CD8-positive, alpha-beta memory T cell (primary cell): ENCODE measurements around the gene TRIM5. TPM values are rescaled to one million over a fixed set of nuclear protein-coding genes. Genes with fewer than 3 reads are reported as not detected.
A peak's percentile ranks its signal among the peaks of the same experiment; 100 is the strongest.
"Not testable (repeated sequence)": the region's sequence is repeated elsewhere in the genome, so short reads cannot be mapped to it uniquely, and the experiment has no call there.

Source experiments
- CTCF ChIA-PET: fragments of 350-600 bp; sonication (Branson Sonifier 250); formaldehyde crosslinking; loops from one replicate; lab custom pipeline; 2021; ENCODE audit warnings: antibody characterized with exemption; lab: Charles Lee
- POLR2A ChIA-PET: fragments of 350-600 bp; sonication (Branson Sonifier 250); formaldehyde crosslinking; loops from one replicate; lab custom pipeline; 2021; ENCODE audit warnings: antibody characterized with exemption; lab: Charles Lee
- DNase-seq, 5 donors: peaks; one replicate each; pipeline versions ENCODE4 v3.0.0 to v3.0.0-alpha.2; 2020 to 2022; ENCODE audit warnings: mixed read lengths in 1 of 5
- H3K27ac ChIP-seq: one replicate; pipeline ENCODE4 v1.7.0; 2013; ENCODE audit warnings: low read depth, mild to moderate bottlenecking, low read length, moderate library complexity
- H3K27me3 ChIP-seq: 2 replicates; pipeline ENCODE4 v1.7.0; 2013; ENCODE audit warnings: low read length, mild to moderate bottlenecking; ENCODE audit not compliant: insufficient read depth, poor library complexity, severe bottlenecking
- H3K36me3 ChIP-seq: 2 replicates; pipeline ENCODE4 v1.7.0; 2013; ENCODE audit warnings: mild to moderate bottlenecking, low read length, moderate library complexity; ENCODE audit not compliant: insufficient read depth
- H3K4me1 ChIP-seq: 2 replicates; pipeline ENCODE4 v1.7.0; 2013; ENCODE audit warnings: mild to moderate bottlenecking, low read length, moderate library complexity; ENCODE audit not compliant: insufficient read depth
- H3K4me3 ChIP-seq: 2 replicates; pipeline ENCODE4 v1.7.0; 2013; ENCODE audit warnings: mild to moderate bottlenecking, low read length
- H3K9me3 ChIP-seq: 2 replicates; pipeline ENCODE4 v1.7.0; 2013; ENCODE audit warnings: mild to moderate bottlenecking, low read length
- H3K27ac Mint-ChIP-seq, 8 donors: one replicate each; pipeline ENCODE4 v1.8.0; 2020 to 2021; ENCODE audit warnings: mixed read lengths in 8 of 8, mild to moderate bottlenecking in 6 of 8, inconsistent platforms in 3 of 8, moderate library complexity in 3 of 8
- H3K27me3 Mint-ChIP-seq, 2 donors: one replicate each; pipeline ENCODE4 v1.8.0; 2020 to 2021; ENCODE audit warnings: mixed read lengths in 2 of 2, mild to moderate bottlenecking in 1 of 2, moderate library complexity in 1 of 2
- H3K36me3 Mint-ChIP-seq, 3 donors: one replicate each; pipeline ENCODE4 v1.8.0; 2020 to 2021; ENCODE audit warnings: mixed read lengths in 3 of 3, inconsistent platforms in 1 of 3, mild to moderate bottlenecking in 1 of 3
- H3K4me1 Mint-ChIP-seq, 3 donors: one replicate each; pipeline ENCODE4 v1.8.0; 2020 to 2021; ENCODE audit warnings: mixed read lengths in 3 of 3, inconsistent platforms in 1 of 3, mild to moderate bottlenecking in 1 of 3
- H3K4me3 Mint-ChIP-seq, 7 donors: one replicate each; pipeline ENCODE4 v1.8.0; 2020 to 2021; ENCODE audit warnings: mixed read lengths in 7 of 7, mild to moderate bottlenecking in 6 of 7, moderate library complexity in 4 of 7, inconsistent platforms in 2 of 7
- H3K9me3 Mint-ChIP-seq, 5 donors: one replicate each; pipeline ENCODE4 v1.8.0; 2020 to 2022; ENCODE audit warnings: mixed read lengths in 5 of 5, mild to moderate bottlenecking in 3 of 5, moderate library complexity in 2 of 5, inconsistent platforms in 1 of 5
- polyA plus RNA-seq: library from polyadenylated mRNA; unstranded; fragments of 300-500 nt; fragmentation: Illumina TruSeq; gene quantifications from one replicate; pipeline ENCODE4 v1.2.3, GENCODE V29; 2021
- total RNA-seq, 2 experiments: library from RNA; stranded (reverse); gene quantifications; one replicate each; pipeline ENCODE4 v1.2.3, GENCODE V29; 2021

Gene TRIM5
- total and polyA plus RNA-seq, 3 experiments from 2014 or later = 8.2 to 10.6 (median 9.8) TPM

- DNase-seq = no peak
- H3K9me3 Mint-ChIP-seq = no peaks in the 10 kb centered on the region
- Histone ChIP-seq H3K9me3 (no peaks in the 10 kb centered on the region), H3K4me1 (peaks cover 46% of the 10 kb centered on the region), H3K27ac (no peak overlapping the region), H3K27me3 (no peaks in the 10 kb centered on the region), H3K36me3 (peaks cover 23% of the 10 kb centered on the region), H3K4me3 (no peak overlapping the region)
- POLR2A ChIA-PET = interaction anchor here (0.6 kb wide), 1 partner anchor 76 kb away, joined by 5 read pairs; no protein-coding TSS in a partner anchor
- CTCF ChIA-PET = interaction anchor here (1.1 kb wide), 1 partner anchor 11 kb away, joined by 3 read pairs; the partner anchor contains the start of gene TRIM5
- H3K36me3 Mint-ChIP-seq = peaks cover 11 to 79% (median 20%) of the 10 kb centered on the region in 3 donors
- peaks cover 62 to 76% (median 76%) of the 10 kb centered on the region in 3 donors for H3K4me1 Mint-ChIP-seq
- H3K27ac Mint-ChIP-seq = peak overlapping the region in 7 of 8 donors; percentile 52 to 89 (median 73)
- H3K27me3 Mint-ChIP-seq = no peaks in the 10 kb centered on the region
- H3K4me3 Mint-ChIP-seq = peak overlapping the region in 1 of 7 donors; percentile 5
Measured at GRCh38 chr11:5695580-5695979, 10.7 kb upstream of the TRIM5 start.

- peaks cover 23% of the 10 kb centered on the region for H3K36me3 ChIP-seq
- POLR2A ChIA-PET = no interaction called here
- no peak overlapping the region for H3K4me3 ChIP-seq
Measured at GRCh38 chr11:5694642-5695041, 9.8 kb upstream of the TRIM5 start.

GRCh38 chr11:5691964-5692361 lies 7.1 kb upstream of the TRIM5 start:
- peaks cover 6% of the 10 kb centered on the region for H3K36me3 ChIP-seq
- peaks cover 57% of the 10 kb centered on the region for H3K4me1 ChIP-seq
- no peaks in the 10 kb centered on the region for H3K9me3 ChIP-seq
- Mint-ChIP-seq H3K27ac (peak overlapping the region; percentile 91 to 98 (median 96)), H3K4me3 (peak overlapping the region; percentile 92 to 99 (median 95)), H3K4me1 (peaks cover 62 to 71% (median 71%) of the 10 kb centered on the region in 3 donors), H3K36me3 (peaks cover 7 to 57% (median 8%) of the 10 kb centered on the region in 3 donors), H3K27me3 (no peaks in the 10 kb centered on the region), H3K9me3 (peaks cover 0 to 1% (median 0%) of the 10 kb centered on the region in 5 donors)
- ChIA-PET POLR2A (no interaction called here), CTCF (no interaction called here)
- peak in 1 of 5 donors; percentile 25 for DNase-seq
- H3K4me3 ChIP-seq = peak overlapping the region; percentile 84
- peak overlapping the region; percentile 11 for H3K27ac ChIP-seq
- H3K27me3 ChIP-seq = no peaks in the 10 kb centered on the region

More at GRCh38 chr11:5694642-5695041, 9.8 kb upstream of the TRIM5 start:
- no peak for DNase-seq
- peaks cover 43% of the 10 kb centered on the region for H3K4me1 ChIP-seq
- H3K27ac ChIP-seq = no peak overlapping the region
- Mint-ChIP-seq H3K4me3 (peak overlapping the region; percentile 26 to 86 (median 39)), H3K36me3 (peaks cover 11 to 78% (median 17%) of the 10 kb centered on the region in 3 donors), H3K27ac (peak overlapping the region; percentile 19 to 84 (median 73)), H3K9me3 (peaks cover 0 to 1% (median 0%) of the 10 kb centered on the region in 5 donors), H3K27me3 (no peaks in the 10 kb centered on the region), H3K4me1 (peaks cover 55 to 68% (median 68%) of the 10 kb centered on the region in 3 donors)
- H3K27me3 ChIP-seq = no peaks in the 10 kb centered on the region
- H3K9me3 ChIP-seq = no peaks in the 10 kb centered on the region
- CTCF ChIA-PET = interaction anchor here (1.1 kb wide), 1 partner anchor 10 kb away, joined by 3 read pairs; the partner anchor contains the start of gene TRIM5

- H3K27ac ChIP-seq = peak overlapping the region; percentile 79
- H3K9me3 ChIP-seq, H3K36me3 ChIP-seq, POLR2A ChIA-PET, H3K27me3 Mint-ChIP-seq, DNase-seq, H3K27me3 ChIP-seq, H3K9me3 Mint-ChIP-seq: not testable (repeated sequence)
- peak overlapping the region; percentile 84 for H3K4me3 ChIP-seq
- Mint-ChIP-seq H3K27ac (peak overlapping the region; percentile 91 to 98 (median 96)), H3K36me3 (peaks cover 5 to 51% (median 6%) of the 10 kb centered on the region in 3 donors), H3K4me1 (peaks cover 57 to 65% (median 65%) of the 10 kb centered on the region in 3 donors), H3K4me3 (peak overlapping the region; percentile 92 to 99 (median 95))
- CTCF ChIA-PET = interaction anchor here (2.4 kb wide), 1 partner anchor 20 kb away, joined by 11 read pairs; no protein-coding TSS in a partner anchor
- peaks cover 54% of the 10 kb centered on the region for H3K4me1 ChIP-seq
Measured at GRCh38 chr11:5691238-5691963, 6.5 kb upstream of the TRIM5 start.

GRCh38 chr11:5690736-5691135 lies 5.9 kb upstream of the TRIM5 start:
- Histone ChIP-seq H3K4me3 (peak overlapping the region; percentile 84), H3K27me3 (no peaks in the 10 kb centered on the region), H3K36me3 (no peaks in the 10 kb centered on the region), H3K4me1 (peaks cover 48% of the 10 kb centered on the region), H3K27ac (peak overlapping the region; percentile 79), H3K9me3 (no peaks in the 10 kb centered on the region)
- peak overlapping the region; percentile 91 to 98 (median 96) for H3K27ac Mint-ChIP-seq
- H3K4me3 Mint-ChIP-seq = peak overlapping the region; percentile 92 to 99 (median 95)
- H3K27me3 Mint-ChIP-seq = no peaks in the 10 kb centered on the region
- POLR2A ChIA-PET = no interaction called here
- peaks cover 54 to 63% (median 63%) of the 10 kb centered on the region in 3 donors for H3K4me1 Mint-ChIP-seq
- CTCF ChIA-PET = interaction anchor here (1.5 to 2.4 kb wide), 3 partner anchors 10 to 672 kb away, joined by 3 to 11 read pairs (median 5); no protein-coding TSS in a partner anchor
- no peak for DNase-seq
- peaks cover 0 to 45% (median 4%) of the 10 kb centered on the region in 3 donors for H3K36me3 Mint-ChIP-seq
- H3K9me3 Mint-ChIP-seq = peaks cover 0 to 1% (median 0%) of the 10 kb centered on the region in 5 donors

GRCh38 chr11:5690216-5690615 lies 5.3 kb upstream of the TRIM5 start:
- H3K27me3 ChIP-seq = no peaks in the 10 kb centered on the region
- Mint-ChIP-seq H3K27me3 (no peaks in the 10 kb centered on the region), H3K4me3 (peak overlapping the region; percentile 92 to 99 (median 95)), H3K36me3 (peaks cover 0 to 41% (median 4%) of the 10 kb centered on the region in 3 donors), H3K4me1 (peaks cover 52 to 61% (median 60%) of the 10 kb centered on the region in 3 donors), H3K9me3 (peaks cover 0 to 1% (median 0%) of the 10 kb centered on the region in 5 donors), H3K27ac (peak overlapping the region; percentile 91 to 98 (median 96))
- ChIA-PET POLR2A (interaction anchor here (0.7 to 1.2 kb wide), 2 partner anchors 10 to 545 kb away, joined by 3 read pairs; no protein-coding TSS in a partner anchor), CTCF (interaction anchor here (1.5 to 2.4 kb wide), 3 partner anchors 10 to 673 kb away, joined by 3 to 11 read pairs (median 5); no protein-coding TSS in a partner anchor)
- peak overlapping the region; percentile 79 for H3K27ac ChIP-seq
- no peaks in the 10 kb centered on the region for H3K36me3 ChIP-seq
- no peak for DNase-seq
- no peaks in the 10 kb centered on the region for H3K9me3 ChIP-seq
- H3K4me3 ChIP-seq = peak overlapping the region; percentile 84
- peaks cover 46% of the 10 kb centered on the region for H3K4me1 ChIP-seq

GRCh38 chr11:5689551-5689983 lies 4.7 kb upstream of the TRIM5 start, which contains the start of gene TRIM22:
TSS of gene TRIM22 (plus strand) at chr11:5689790. CDS start at chr11:5696233, 6,443 bp downstream.
- peak within 1 kb of the TSS; percentile 91 to 98 (median 96) for H3K27ac Mint-ChIP-seq
- peak within 1 kb of the TSS; percentile 84 for H3K4me3 ChIP-seq
- no peaks in the 10 kb centered on the region for H3K27me3 Mint-ChIP-seq
- ChIA-PET CTCF (interaction anchor here (1.5 to 2.4 kb wide), 3 partner anchors 11 to 674 kb away, joined by 3 to 11 read pairs (median 5); no protein-coding TSS in a partner anchor), POLR2A (interaction anchor here (0.7 to 1.2 kb wide), 2 partner anchors 10 to 546 kb away, joined by 3 read pairs; no protein-coding TSS in a partner anchor)
- no peaks in the 10 kb centered on the region for H3K36me3 ChIP-seq
- peaks cover 54 to 61% (median 60%) of the 10 kb centered on the region in 3 donors for H3K4me1 Mint-ChIP-seq
- peaks cover 42% of the 10 kb centered on the region for H3K4me1 ChIP-seq
- no peaks in the 10 kb centered on the region for H3K27me3 ChIP-seq
- peak within 1 kb of the TSS; percentile 92 to 99 (median 95) for H3K4me3 Mint-ChIP-seq
- peaks cover 0 to 1% (median 0%) of the 10 kb centered on the region in 5 donors for H3K9me3 Mint-ChIP-seq
- H3K9me3 ChIP-seq = no peaks in the 10 kb centered on the region
- peaks cover 0 to 40% (median 4%) of the 10 kb centered on the region in 3 donors for H3K36me3 Mint-ChIP-seq
- peak; percentile 27 to 70 (median 57) for DNase-seq
- H3K27ac ChIP-seq = peak within 1 kb of the TSS; percentile 79
